GM18873 (cell line): ENCODE data around the gene SS18L1.

ENCODE experiments used
- ATAC-seq: cut with Tn5 transposase; IDR thresholded peaks from one replicate; pipeline ENCODE4 v1.9.1; 2021; ENCODE audit warnings: mild to moderate bottlenecking, moderate library complexity, moderate number of reproducible peaks; ENCODE audit not compliant: unreplicated experiment, low FRiP score

Gene SS18L1

DNA sequence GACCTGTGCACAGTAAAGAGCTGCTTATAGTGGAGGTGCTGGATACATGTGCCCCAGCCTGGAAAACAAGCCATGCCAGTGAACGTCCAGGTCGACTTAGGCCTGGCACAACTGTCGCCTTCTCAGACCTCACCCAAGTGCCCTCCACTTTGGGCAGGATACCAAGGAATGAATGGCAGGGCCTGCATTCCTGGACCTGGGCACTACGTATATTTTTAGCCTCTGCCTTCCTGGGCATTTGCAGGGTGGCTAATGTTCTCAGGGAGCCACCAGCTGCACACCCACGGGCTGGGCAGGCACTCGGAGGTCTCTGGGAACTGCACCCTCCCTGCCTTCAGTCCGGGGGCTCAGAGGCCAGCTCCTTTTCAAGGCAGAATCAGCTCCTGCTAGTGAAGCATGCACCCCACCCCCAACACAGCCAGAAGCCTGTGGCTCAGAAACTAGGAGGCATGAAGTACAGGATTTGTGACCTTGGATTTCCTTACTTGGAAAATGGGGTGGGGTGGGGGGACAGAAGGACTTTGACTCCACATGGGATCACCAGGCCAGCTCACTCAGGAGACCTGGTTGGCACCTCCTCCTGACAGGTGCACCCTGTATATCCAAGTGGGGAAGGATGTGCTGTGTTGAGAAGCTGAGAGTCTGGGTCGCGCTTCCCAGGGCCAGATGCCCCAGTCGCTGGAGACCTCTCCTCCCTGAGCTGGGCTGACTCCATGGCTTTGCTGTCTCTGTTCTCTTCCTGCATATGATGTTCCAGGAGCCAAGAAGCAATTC, 23.8 kb upstream of the SS18L1 start:
- ATAC-seq: no peak

DNA sequence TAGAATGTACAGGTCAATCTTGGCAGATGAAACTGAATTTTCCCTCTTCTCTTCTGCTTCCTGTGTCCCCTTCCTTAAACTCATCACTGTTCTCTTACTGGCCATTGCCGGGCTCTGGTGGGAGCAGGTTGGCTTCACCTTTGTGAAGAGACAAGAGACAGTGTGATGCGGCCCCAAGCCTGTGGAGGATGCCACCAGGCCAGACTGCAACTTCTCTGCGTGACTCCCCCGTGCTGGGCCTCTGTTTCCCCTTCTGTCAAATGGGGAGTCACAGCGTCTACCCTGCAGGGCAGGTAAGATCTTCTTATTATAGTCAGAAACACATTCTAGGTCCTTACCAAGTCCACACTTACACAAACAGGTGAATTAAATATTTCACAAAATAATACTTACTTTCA, 23.2 kb upstream of the SS18L1 start:
- ATAC-seq: no peak

DNA sequence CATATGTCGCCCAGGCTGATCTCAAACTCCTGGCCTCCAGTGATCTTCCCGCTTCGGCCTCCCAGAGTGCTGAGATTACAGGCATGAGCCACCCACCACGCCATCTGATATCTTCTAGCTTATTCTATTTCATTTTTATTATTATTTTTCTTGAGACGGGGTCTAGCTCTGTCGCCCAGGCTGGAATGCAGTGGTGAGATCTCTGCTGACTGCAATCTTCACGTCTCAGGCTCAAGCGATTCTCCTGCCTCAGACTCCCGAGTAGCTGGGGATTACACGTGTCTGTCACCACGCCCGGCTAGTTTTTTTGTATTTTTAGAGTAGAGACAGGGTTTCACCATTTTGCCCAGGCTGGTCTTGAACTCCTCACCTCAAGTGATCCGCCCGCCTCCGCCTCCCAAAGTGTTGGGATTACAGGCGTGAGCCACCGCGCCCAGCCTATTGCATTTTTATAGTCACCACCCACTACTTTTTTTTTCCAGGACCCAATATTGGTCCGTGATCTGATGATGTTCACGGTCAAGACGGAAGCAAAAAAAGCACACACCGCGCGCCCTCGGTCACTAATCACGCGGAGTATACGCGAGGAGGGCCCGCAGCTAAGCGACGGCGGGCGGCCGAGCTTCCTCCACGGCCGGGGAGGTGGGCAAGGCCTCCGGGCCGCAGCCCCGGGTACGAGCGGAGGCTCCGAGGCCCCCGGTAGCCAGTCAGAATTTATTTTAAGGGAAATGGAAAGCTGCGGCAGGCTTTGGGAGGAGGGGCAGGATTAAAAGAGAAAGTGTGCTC, 22.4 kb upstream of the SS18L1 start:
- ATAC-seq: peak; percentile 9

DNA sequence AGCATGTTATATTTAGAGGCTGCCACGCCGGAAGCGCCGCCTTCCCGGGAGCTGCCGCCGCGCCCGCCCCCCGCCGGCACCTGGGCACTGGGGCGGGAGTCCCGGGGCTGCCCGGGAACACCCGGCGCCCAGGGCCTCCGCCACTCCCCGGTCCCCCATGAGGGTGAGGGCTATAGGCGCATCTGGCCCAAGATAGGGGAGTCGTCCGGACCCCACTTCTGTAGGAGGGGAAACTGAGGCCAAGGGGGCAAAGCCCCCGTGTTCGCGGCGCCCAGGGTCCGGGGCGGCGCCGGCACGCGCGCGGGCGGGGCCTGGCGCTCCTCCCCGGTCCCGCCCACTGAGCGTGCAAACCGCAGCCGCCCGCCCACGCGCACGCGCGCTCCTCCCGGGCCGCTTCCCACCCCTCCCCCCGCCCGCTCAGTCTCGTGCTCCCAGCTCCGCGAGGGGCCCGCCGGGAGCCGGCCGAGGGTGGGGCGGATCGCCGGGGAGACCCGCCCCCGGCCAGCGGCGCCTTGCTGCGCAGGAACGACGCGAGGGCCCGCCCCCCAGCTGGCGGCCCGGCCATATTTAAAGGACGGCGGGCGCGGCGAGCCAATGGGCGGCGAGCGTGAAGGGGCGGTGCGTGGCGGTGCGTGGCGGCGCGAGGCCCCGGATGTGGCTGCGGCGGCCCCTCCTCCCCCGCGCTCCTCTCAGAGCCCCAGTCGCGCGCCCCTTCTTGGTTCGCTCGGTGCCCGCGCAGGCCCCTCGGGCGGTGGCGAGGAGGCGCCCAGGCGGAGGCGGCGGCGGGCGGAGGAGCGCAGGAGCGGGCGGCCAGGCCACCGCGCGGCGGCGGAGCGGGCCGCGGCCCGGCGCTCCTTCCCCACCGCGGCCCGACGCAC, 21.6 kb upstream of the SS18L1 start, which contains the start of gene LSM14B:
TSS of gene LSM14B (plus strand) at position 700 of the 878 bp plus-strand sequence. CDS start 192 bp downstream, outside the sequence.
- ATAC-seq: peak; percentile 64

DNA sequence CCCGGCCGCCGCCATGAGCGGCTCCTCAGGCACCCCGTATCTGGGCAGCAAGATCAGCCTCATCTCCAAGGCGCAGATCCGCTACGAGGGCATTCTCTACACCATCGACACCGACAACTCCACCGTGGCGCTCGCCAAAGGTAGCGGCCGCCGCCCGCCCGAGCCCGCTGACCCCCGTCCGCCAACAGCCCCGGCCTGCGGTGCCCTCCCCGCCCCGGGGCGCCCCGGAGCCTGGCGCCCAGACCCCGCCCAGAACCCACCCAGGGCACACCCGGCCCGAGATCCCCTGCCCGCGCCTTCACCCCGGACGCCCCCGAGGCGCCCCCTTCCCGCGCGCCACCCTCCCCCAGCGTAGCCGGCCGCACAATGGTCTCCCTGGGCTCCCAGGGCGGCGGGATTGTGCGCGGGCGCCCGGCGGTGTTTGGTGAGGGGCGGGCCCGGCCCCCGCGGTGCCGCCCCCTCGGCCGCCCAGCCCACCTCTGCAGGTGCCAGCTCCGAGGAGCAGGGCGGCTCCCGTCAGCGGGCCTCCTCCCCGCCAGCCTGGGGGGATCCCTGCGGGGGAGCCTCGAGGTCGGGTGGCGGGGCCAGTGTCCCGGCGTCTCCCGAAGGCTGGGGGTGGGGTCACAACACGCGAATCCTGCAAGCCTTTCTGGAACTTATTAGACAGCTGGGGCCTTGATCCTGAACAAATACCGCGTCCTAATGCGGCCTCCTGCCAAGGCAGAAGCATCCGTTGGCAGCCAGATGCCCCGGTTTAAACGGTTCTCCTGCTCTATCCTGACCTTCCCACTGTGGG, 20.7 kb upstream of the SS18L1 start:
- ATAC-seq: peak; percentile 4

DNA sequence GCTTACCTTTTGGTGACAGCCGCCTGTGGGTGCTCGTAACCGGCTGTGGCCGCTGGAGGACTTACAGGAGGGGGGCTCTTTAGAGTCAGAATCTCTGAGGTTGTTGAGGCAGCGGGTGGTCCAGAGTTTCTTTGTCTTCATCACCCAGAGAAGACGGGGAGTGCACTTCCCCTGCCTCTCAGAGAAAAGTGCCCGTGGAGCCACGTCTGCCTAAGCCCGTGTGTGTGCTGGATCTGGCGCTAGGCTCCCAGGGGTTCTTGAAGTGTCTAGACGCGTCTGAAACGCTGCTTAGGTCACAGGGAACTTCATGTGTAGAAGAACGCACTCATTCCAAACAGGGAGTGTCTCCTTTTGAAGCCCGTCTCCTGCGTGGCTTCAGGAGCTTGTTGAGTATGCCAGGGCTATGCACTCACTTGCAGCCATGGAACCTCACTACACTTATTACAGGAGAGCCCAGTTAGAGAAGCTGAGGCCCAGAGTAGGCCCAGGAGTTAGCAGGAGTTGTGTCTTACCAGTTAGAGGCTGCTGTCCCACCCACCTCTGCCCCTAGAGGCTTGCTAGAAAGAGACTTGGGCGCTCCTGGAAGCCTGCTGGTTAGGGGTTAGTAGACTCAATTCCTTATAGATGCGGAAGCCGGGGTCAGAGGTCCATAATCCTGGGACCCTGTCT, 20.0 kb upstream of the SS18L1 start:
- ATAC-seq: no peak

DNA sequence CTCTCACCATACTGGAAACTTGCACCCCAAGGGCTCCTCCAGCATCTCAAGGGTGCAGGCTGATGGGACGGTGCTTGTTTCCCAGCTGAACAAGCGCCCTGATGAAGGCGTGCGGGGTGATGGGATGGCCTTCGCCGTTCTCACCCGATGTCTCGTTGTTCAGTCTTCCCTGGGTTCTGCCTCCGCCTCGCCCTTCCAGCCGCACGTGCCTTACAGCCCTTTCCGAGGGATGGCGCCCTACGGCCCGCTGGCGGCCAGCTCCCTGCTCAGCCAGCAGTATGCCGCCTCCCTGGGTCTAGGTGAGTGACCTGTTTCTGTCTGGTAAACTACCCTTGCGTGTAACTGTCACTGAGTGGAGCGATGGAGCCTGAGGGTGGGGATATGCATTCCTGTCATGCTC, 17.4 kb upstream of the SS18L1 start:
- ATAC-seq: no peak

DNA sequence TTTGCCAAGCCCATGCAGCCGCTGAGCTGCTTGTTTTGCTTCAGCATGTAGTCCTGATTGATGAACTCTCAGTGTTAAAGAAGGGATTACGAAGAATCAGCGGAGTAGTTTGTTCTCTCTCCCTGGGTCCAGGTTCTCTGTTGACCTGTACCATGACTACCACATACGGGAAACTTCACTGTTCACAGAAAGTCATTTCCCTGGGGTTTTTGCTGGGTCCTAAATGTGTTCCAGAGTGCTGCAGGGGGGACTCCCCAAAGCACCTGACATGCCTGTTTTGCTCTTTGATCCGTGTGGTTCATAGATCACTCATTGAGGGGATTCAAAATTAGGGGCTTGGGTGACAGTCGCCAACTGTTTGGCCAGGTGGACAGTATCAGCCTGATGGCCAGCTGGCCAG, 15.8 kb upstream of the SS18L1 start:
- ATAC-seq: no peak

DNA sequence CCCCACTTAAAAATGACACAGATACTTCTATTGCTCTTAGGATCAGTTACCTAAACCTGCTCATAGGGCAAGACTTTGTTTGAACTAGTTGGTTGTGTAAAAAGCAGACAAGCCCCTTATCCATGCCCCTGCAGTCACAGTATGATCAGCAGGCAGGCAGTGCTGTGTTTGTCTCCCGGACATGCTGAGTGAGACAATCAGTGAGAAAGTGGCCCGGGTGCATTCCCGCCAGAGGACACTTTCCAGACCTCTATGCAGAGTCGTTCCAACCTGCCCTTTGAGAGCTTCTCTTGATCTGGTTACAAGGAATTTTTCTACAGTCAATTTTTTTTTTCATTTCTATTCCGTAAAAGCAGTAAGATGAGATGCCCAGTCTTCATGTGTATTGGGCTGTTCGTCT, 15.1 kb upstream of the SS18L1 start:
- ATAC-seq: no peak

DNA sequence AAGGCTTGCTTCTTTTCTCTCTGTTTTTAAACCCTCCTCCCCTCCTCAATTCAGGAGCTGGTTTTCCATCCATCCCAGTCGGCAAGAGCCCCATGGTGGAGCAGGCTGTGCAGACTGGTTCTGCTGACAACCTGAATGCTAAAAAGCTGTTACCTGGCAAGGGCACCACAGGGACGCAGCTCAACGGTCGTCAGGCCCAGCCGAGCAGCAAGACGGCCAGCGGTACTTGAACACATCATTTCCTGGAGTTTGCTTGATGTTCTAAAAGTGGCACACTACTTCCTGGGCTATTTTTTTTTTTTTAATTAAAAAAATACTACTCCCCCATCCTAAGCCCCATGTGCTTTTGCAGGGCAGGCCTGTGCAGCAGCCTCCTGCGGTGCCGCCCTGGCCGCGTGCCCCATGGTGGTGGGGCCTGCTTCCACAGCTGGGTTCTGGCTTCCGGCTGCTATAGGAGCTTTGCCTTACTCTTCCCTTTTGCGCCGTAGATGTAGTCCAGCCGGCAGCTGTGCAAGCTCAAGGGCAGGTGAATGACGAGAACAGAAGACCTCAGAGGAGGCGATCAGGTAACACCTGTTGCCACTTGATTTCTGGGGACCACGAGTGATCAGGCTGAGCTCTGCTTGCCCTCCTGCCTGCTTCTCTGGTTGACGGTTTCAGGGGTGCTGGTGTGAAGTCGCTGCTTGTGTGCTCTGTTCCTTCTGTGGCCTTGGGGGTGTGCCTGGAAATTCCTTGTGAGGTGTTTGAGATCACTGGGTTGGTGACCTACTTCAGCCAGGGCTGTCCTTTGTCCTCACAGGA, 13.6 kb upstream of the SS18L1 start:
- no peak for ATAC-seq

DNA sequence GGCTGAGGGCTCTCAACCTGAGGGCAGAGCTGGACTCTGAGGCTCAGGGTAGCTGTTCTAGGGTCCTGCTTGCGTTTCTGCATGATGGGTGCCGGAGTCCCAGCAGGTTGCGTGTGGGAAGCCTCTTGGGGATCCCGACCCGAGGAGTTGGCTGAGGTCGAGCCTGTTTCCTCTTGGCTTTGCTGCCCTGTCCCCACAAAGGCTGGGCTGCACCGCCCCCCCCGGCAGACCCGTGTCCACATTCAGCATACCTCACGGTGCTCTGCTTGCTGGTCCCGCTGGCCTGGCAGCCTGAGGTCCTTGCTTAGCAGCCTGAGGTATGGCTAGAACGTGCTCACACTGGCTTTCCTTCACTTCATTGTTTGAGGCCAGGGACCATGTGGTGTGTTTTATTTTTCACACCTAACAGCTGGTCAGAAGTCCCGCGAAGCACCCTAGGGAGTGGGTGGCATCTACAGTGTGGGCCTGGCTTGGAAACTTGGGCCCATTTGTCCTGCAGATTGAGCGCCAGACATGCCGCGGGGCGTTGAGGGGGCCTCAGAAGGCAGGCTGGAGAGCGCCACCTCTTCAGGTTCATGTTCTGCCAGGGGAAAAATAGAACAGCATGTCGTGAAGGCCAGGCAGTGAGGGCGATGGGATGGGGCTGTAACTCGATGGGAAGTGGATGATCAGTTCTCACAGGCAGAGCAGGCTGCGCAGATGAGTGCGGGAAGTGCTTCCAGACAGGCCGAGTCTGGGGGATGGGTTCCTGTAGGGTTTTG, 11.8 kb upstream of the SS18L1 start:
- no peak for ATAC-seq

DNA sequence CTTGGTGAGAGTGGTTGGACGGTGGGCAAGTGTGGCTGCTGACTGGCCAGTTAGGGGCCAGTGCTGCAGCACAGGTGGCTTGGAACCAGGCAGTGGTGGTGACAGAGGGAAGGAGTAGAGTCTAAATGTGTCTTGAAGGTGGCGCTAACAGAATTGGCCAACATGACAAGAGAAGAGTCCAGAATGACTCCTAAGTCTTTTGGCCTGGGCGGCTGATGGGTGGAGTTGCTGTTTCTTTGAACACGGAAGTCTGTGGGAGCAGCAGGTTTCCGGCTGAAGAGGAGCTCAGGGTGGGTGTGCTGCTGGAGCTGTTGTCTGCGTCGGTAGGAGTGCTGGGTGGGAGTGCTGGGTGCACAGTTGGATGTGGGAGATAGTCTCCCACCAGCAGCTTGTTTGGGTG, 11.1 kb upstream of the SS18L1 start:
- no peak for ATAC-seq

DNA sequence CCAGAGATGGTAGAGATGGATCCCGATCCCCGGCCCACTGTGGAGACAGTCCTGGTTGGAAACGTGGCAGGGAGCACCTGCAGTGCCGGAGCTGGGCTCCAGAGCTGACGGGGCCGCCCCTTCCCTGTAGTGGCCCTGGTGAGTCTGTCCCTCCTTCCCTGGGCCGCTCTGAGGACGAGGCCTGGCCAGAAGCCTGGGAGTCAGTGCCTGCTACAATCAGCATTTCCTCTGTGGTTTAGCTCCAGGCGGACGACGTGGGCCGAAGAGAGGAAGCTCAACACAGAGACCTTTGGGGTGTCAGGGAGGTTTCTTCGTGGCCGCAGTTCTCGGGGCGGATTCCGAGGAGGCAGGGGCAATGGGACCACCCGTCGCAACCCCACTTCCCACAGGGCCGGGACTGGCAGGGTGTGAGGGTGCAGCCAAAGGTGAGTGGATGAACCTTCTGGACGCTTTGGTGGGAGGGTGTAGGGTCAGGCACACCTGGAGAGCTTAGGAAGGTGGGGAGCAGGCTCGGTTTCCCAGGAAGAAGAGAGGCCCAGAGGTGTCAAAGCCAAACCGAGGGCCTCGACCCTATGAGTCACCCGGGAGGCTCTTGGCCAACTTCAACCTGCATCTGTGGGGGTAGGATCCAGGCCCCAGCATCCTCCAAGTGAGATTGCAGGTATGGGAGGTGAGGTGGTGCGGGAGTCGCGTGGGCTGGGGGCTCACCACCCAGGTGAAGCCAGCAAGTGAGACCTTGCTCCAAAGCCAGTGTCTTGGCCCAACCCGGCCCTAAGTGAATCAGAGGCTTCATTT, 10.3 kb upstream of the SS18L1 start:
- no peak for ATAC-seq

DNA sequence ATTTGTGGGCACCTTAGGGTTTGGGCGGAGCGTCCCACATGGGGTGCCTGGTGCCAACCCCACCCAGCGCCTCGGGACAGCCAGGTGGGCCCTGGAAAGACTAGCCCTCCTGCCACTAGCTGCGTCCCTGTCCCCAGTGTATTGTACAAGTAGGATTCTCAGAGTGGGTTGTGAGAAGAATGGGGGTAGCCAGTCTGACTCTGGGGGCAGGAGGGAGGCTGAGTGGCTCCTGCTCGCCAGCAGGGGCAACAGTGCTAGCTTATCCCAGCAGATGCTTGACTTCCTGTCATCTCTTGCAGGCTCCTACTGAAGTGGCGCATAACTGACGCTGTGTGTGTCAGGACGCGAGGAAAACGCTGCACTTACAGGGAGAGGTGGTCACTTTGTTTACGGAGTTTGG, 9.7 kb upstream of the SS18L1 start:
- ATAC-seq: no peak

DNA sequence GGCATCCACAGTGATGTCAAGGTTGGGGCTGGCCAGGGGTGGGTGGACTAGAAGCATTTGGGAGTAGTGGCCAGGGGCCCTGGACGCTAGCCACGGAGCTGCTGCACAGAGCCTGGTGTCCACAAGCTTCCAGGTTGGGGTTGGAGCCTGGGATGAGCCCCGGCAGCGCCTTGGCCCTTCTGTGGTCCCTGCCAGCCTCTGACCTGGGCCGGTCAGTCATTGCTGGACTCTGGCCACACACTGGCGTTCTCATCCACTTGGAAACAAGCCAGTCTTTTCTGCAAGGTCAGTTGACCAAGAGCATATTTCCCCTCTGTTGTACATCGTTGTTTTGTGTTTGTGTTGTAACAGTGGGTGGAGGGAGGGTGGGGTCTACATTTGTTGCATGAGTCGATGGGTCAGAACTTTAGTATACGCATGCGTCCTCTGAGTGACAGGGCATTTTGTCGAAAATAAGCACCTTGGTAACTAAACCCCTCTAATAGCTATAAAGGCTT, 8.8 kb upstream of the SS18L1 start:
- ATAC-seq: no peak

DNA sequence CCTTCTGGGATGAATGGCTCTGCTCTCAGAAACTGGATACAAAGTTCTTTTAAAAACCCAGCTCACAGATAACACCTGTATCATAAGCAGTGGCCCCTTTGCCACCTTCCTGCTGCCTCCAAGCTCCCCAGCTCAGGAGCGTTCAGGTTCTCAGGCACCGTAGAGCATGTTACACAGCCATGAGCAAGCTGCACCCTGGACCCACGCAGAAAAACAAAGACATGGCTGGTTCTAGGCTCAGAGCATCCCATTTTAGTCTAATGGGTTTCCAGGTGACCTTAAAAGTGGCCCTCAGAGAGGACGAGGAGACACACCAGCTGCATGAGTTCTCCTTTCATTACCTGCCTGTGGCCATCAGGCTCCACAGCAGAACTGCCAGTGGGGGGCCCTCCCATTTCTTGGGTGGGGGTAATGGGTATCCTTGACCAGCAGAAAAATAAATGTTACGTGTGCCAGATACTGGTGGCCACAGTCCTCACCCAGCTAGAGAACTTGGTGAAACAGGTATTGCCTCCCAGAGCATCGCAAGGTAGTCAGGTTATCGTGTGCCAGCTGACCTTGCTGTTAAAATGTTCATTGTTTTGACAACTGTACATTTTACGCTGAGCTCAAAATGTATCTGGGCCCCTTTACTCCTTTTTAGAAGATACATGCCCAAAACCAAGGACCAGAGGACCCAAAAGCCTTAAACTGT, 7.8 kb upstream of the SS18L1 start:
- no peak for ATAC-seq
